HG03442 (cell line): ENCODE results near the gene TMEM39A.
A peak's percentile ranks its signal among the peaks of the same experiment; 100 is the strongest.

Experiments
- ATAC-seq: cut with Tn5 transposase; IDR thresholded peaks from one replicate; pipeline ENCODE4 v1.9.1; 2021; ENCODE audit warnings: mild to moderate bottlenecking, moderate library complexity; ENCODE audit not compliant: unreplicated experiment

TMEM39A gene

DNA sequence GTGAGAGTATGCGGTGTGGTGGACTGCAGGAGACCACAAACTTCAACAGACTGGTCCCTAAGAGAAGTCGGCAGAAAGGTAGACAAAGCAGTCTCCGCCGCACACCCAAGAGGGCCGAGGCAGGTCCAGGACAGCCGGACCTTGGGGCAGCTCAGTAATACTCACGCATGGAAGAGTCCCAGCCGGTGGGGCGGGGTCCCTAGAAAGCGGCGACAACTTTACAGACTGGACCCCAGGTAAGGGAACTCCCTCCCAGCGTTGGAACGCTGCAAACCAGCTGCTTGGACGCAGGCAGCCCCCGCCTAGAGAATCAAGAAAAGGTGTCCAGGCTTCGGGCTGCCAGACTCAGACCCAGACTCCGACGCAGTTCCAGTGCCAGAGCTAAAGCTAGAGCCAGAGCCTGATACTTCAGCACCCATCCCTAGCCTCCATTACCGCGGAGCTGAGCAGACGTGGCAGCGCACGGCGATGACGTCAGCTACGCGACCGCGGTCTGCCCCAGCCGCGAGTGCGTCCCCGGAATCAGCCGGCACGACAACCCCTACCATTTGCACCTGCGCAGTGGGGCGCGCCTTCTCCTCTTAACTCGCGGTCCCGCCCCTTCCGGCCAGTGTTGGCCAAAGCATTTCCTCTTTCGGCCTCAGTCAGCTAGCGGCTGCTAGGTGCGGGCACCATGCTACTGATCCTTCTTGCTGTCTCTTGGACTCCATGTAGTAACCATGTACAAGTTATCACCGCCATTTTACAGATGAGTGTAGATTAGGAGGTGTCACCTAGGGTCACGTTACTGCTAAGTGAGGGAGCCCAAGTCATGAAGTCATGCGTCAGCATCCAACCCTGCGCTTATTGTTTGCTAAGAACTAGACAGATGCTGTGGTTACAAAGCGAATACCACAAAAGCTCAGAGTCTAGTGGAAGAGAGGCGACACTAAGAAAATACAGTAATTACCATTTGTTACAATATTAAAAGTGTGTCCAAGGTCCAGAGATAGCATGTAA, at the start of gene TMEM39A:
Gene TMEM39A, minus strand, starts transcription at position 445 of the 999 bp plus-strand sequence. CDS start 1,541 bp downstream, outside the sequence.
- peak; percentile 92 for ATAC-seq

GRCh38 chr3:119510690-119511089, 47.3 kb upstream of the TMEM39A start:
- ATAC-seq = no peak

GRCh38 chr3:119508172-119508845, 44.9 kb upstream of the TMEM39A start:
- peak; percentile 70 for ATAC-seq

DNA sequence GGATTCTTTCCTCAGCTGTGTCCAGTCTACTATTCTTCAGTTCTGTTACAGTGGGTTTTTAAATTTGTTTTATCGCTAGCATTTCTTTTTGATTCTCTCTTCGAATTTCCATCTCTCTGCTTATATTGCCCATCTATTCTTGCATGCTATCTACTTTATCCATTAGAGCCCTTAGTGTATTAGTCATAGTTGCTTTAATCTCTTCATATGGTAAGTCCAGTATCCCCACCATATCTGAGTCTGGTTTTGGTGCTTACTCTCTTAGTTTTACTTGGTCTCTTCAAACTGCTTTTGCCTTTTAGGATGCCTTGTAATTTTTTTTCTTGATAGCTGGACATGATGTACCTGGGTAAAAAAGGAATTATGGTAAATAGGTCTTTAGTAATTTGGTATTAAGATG, 44.0 kb upstream of the TMEM39A start:
- no peak for ATAC-seq

- ATAC-seq = no peak
These were observed 43.2 kb upstream of the TMEM39A start for GRCh38 chr3:119506631-119507030.

DNA sequence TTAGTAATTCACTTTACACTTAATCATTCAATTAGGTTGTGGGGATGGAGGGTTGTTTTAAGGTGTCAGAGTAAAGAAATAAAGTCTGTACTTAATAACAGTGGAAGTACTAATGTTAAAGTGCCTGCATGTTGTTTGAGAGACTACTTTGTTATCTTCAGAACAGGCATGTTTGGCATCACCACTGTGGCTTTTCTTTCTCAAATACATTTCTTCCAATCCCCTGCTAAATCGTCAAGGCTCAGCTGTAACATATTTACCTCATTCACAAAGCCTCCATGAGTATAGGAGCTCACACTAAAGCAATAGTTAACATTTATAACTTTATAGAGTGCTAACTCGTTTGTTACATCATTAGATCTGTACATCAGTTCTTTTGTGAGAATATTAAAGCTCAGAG, 37.5 kb upstream of the TMEM39A start:
- ATAC-seq = no peak

GRCh38 chr3:119500265-119500664, 36.9 kb upstream of the TMEM39A start:
- ATAC-seq = no peak

DNA sequence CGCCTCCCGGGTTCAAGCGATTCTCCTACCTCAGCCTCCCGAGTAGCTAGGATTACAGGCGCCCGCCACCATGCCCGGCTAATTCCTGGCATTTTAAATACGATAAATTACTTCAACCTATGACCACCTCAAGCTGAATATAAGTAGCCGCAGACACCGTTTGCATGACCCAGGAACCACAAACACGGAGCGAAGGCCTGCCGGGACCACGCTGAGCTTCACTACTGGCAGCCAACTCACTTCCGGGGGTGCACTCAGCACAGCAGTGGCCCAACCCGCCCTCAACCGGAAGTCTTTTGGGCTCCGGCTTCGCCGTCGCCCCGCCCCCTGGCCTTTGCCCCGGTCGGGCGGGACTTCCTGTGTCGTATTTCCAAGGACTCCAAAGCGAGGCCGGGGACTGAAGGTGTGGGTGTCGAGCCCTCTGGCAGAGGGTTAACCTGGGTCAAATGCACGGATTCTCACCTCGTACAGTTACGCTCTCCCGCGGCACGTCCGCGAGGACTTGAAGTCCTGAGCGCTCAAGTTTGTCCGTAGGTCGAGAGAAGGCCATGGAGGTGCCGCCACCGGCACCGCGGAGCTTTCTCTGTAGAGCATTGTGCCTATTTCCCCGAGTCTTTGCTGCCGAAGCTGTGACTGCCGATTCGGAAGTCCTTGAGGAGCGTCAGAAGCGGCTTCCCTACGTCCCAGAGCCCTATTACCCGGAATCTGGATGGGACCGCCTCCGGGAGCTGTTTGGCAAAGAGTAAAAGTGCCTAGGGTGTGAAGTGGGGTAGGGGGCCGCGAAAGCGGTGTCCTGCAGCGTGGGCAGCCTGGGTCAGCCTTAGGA, 35.0 kb upstream of the TMEM39A start, which contains the start of gene TIMMDC1:
Gene TIMMDC1, plus strand, starts transcription at position 362 of the 826 bp plus-strand sequence. Its CDS starts 187 bp downstream, at position 549.
- peak; percentile 97 for ATAC-seq

DNA sequence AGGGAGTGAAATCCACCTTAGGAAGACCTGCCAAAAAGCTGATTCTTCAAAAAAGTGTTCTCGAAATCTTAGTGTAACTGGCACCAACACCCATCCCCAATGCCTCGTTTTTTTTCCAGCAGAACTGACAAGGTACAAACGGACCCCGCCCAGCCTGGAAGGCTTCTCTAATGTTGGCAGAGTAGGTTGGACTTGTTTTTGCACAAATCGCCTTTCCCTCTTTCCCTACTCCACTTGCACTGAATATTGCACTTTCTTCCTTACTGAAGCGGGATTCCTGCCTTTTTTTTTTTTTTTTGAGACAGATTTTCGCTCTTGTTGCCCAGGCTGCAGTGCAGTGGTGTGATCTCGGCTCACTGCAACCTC, 34.4 kb upstream of the TMEM39A start:
- no peak for ATAC-seq

- no peak for ATAC-seq
These were observed 31.2 kb upstream of the TMEM39A start for GRCh38 chr3:119494597-119494996.

GRCh38 chr3:119492810-119493209, 29.4 kb upstream of the TMEM39A start:
- no peak for ATAC-seq

DNA sequence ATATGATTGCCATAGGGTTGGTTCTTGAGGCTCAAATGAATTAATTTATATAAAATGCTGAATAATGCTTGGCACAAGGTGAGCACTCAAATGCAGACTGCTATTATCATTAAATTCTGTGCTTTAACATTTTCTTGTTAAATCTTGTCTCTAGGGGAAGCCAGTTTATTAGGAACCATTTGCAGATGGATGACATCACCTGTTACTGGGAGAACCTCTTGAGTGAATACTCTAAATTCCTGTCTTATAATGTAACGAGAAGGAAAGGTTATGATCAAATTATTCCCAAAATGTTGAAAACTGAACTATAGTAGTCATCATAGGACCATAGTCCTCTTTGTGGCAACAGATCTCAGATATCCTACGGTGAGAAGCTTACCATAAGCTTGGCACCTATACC, 28.7 kb upstream of the TMEM39A start:
- no peak for ATAC-seq

DNA sequence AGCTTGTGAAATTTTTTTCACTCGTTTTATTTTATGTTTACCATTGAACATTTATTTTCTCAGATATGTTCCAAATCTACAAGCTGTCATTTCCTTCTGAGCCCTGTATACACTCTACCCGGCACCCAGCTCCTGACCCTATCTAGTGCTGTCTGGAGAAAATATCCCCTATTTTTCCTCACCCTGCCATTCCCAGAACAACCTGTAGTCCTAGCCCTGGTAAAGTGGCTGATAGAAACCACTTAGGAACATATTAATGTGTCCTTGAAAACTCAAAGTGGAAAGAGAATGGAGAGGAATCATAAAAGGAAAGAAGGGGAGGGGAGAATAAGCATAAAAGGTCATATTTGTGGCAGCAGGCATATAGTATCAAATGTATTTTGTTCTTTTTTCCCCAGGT, 26.7 kb upstream of the TMEM39A start:
- ATAC-seq = no peak

GRCh38 chr3:119485563-119485962, 22.1 kb upstream of the TMEM39A start:
- ATAC-seq = no peak

GRCh38 chr3:119483101-119483500, 19.7 kb upstream of the TMEM39A start:
- ATAC-seq = no peak

GRCh38 chr3:119481079-119481478, 17.7 kb upstream of the TMEM39A start:
- no peak for ATAC-seq

DNA sequence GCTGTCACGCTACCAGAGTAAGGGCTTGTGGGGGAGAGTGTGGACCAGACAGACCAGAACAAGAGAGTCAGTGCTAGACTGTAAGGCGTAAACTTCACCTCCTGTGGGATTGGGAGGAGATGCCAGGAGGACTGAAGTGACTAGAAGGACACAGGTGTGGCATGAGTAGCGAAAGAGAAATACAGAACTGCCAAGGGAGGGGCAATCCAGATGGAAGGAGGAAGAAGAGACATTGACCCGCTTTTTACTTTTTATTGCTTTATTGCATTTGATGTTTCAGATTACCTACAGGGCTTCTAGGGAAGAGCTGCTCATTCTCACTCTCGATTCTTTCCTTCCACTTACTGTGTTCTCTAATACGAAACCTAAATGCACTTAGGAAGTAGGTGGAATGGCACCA, 7.5 kb upstream of the TMEM39A start:
- ATAC-seq = no peak

DNA sequence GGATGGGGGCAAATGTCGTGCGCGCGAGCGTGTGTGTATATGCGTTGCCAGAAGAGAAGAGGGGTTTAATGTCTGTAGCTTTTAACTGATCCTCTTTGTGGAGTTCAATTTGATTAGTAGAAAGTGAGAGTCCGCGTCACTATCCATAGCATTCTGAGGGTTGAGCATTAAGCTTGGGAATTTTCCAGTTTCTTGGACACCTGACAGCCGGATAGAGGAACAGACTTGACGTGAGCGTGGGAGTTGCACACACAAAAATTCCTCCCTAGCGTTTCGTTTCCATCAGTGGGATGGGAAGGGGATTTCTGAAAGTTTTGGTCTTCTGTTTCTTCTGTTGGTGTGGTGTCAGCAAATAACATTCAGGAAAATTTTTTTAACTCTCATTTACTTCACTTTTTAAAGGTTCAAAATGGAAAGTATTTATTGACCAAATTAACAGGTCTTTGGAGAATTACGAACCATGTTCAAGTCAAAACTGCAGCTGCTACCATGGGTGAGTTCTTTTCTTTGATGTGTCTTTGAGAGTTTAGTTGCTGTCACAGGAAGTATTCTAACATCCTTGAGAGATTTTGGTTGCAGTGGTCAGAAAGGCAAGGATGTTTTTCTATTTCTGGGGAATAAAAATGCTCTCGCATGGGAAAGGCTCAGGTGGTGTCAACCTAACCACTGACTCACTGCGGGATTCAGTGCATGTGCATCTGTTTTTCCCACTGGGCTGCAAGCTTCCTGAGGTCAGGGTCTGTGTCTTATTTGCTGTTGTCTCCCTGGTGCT, 6.2 kb upstream of the TMEM39A start:
- ATAC-seq = no peak

- ATAC-seq = no peak
These were observed 4.6 kb upstream of the TMEM39A start for GRCh38 chr3:119468041-119468440.

- ATAC-seq = no peak
These were observed 6.2 kb downstream of the TMEM39A start for GRCh38 chr3:119457246-119457645.
